Adrenal gland (tissue), 12 donors: ENCODE measurements around the gene MED12L. TPM values are rescaled to one million over a fixed set of nuclear protein-coding genes. Genes with fewer than 3 reads are reported as not detected.

Source experiments
- DNase-seq, 7 donors: peaks; one replicate each; pipeline ENCODE4 v3.0.0-alpha.2; 2019 to 2020
- H3K27ac ChIP-seq, 5 donors: fragments of 200-600 bp; sonication (generic) in 4 of 5; 1 replicate in 3 of 5; 2 replicates in 2 of 5; pipeline versions ENCODE4 v1.5.1 to v1.8.0; 2016 to 2020; ENCODE audit warnings: mild to moderate bottlenecking in 1 of 5
- H3K27me3 ChIP-seq: fragments of 200-600 bp; 2 replicates; pipeline ENCODE4 v1.8.0; 2021
- H3K36me3 ChIP-seq, 2 donors: fragments of 200-600 bp; replicated peaks in 1 of 2; 1 replicate in 1 of 2; 2 replicates in 1 of 2; pipeline versions ENCODE4 v1.5.1 to v1.8.0; 2018 to 2022
- H3K4me1 ChIP-seq, 2 donors: fragments of 200-600 bp; replicated peaks in 1 of 2; 1 replicate in 1 of 2; 2 replicates in 1 of 2; pipeline versions ENCODE4 v1.5.1 to v1.8.0; 2018 to 2021
- H3K4me3 ChIP-seq, 4 donors: fragments of 200-600 bp; sonication (generic) in 3 of 4; one replicate each; pipeline ENCODE4 v1.5.1; 2016 to 2018
- H3K9me3 ChIP-seq, 3 donors: fragments of 200-600 bp; sonication (generic) in 1 of 3; replicated peaks in 1 of 3; 1 replicate in 2 of 3; 2 replicates in 1 of 3; pipeline versions ENCODE4 v1.5.1 to v1.8.0; 2016 to 2021
- CTCF ChIP-seq, 6 experiments: fragments of 450-650 bp in 4 of 6; fragments of 200-600 bp in 2 of 6; sonication (generic) in 1 of 6; IDR thresholded peaks; 1 replicate in 5 of 6; 2 replicates in 1 of 6; pipeline versions ENCODE4 v1.5.1 to v1.8.0; 2016 to 2021; ENCODE audit warnings: antibody characterized with exemption in 6 of 6, mild to moderate bottlenecking in 2 of 6, moderate library complexity in 1 of 6
- POLR2A ChIP-seq, 2 donors: fragments of 450-650 bp; IDR thresholded peaks; one replicate each; pipeline ENCODE4 v1.6.1; 2017; ENCODE audit warnings: antibody characterized with exemption in 2 of 2, mild to moderate bottlenecking in 2 of 2, moderate library complexity in 1 of 2
- WGBS, 4 donors: extraction: QIAGEN DNeasy Blood & Tissue Kit in 2 of 4; methylation state at CpG; one replicate each; pipeline versions ENCODE4 v1.1.5 to v1.1.7; 2013 to 2017; 5-methylcytosine and 5-hydroxymethylcytosine counted together
- intact Hi-C, 2 donors: fragments of 100-400 bp; cut with DNase I; formaldehyde crosslinking; loops; one replicate each; pipeline versions ENCODE4 v1.14.1 to v1.15.0; 2022 to 2023
- polyA plus RNA-seq, 3 donors: library from polyadenylated mRNA; stranded (reverse); fragments of 200-250 nt in 2 of 3; fragments of 350-450 nt in 1 of 3; fragmentation: Illumina TruSeq in 1 of 3; extraction: RNeasy Lipid Tissue Mini Kit (QIAGEN cat#74804) in 1 of 3; gene quantifications; one replicate each; pipeline ENCODE4 v1.2.3, GENCODE V29; 2013 to 2014
- total RNA-seq, 9 donors: library from RNA; depleted of rRNA in 4 of 9; stranded (reverse); fragments of >200 nt in 4 of 9; fragments of 120-200 nt in 1 of 9; fragmentation: NEBNext Ultra II Directional in 1 of 9; extraction: Animal tissue kit (Norgen Biotek cat#: 25700) in 1 of 9; gene quantifications; one replicate each; pipeline versions ENCODE4 v1.1.0 to v1.2.4, GENCODE V29; 2013 to 2023
- donor health status: healthy with polysubstance abuse.
- donor health status: Bipolar disorder and iron deficiency.
- donor health status: DM: yes; HTN: yes; CAD: no.
- donor health status: DM: no; HTN: no; CAD: no.
- donor health status: DM: no; HTN: no; CAD: no.
- donor health status: DM: yes; HTN: yes; CAD: no.

MED12L gene
- total and polyA plus RNA-seq, 12 donors: 0.77 to 25.0 (median 6.3) TPM

GRCh38 chr3:151051533-151051932 is 33.9 kb upstream of the MED12L start:
- no peak for TF ChIP-seq CTCF (IDR thresholded peaks at IDR 0.05)
- no peak for TF ChIP-seq POLR2A (IDR thresholded peaks at IDR 0.05)
- Histone ChIP-seq H3K9me3 (no peaks in the 10 kb centered on the region), H3K4me1 (no peaks in the 10 kb centered on the region), H3K36me3 (no peaks in the 10 kb centered on the region), H3K4me3 (no peak overlapping the region), H3K27ac (no peak overlapping the region), H3K27me3 (no peaks in the 10 kb centered on the region)
- intact Hi-C loops: no loop called here
- DNase-seq: no peak
- 87 to 100% (median 93%) methylated on average over 1 of the region's 1 CpG for WGBS, 4 donors

GRCh38 chr3:151052346-151052745 is 33.1 kb upstream of the MED12L start:
- 82 to 86% (median 85%) methylated on average over 4 of the region's 4 CpGs for WGBS, 4 donors

GRCh38 chr3:151052756-151053155 is 32.7 kb upstream of the MED12L start:
- TF ChIP-seq POLR2A (IDR thresholded peaks at IDR 0.05): no peak
- TF ChIP-seq CTCF (IDR thresholded peaks at IDR 0.05): no peak
- H3K4me3 ChIP-seq: no peak overlapping the region
- WGBS, 4 donors: 67 to 89% (median 86%) methylated on average over 3 of the region's 3 CpGs
- intact Hi-C loops: no loop called here
- no peaks in the 10 kb centered on the region for H3K9me3 ChIP-seq
- H3K36me3 ChIP-seq: no peaks in the 10 kb centered on the region
- H3K27ac ChIP-seq: no peak overlapping the region
- H3K27me3 ChIP-seq: no peaks in the 10 kb centered on the region
- no peak for DNase-seq
- H3K4me1 ChIP-seq: no peaks in the 10 kb centered on the region

More at GRCh38 chr3:151052346-151052745, 33.1 kb upstream of the MED12L start:
- Histone ChIP-seq H3K27ac (no peak overlapping the region), H3K27me3 (no peaks in the 10 kb centered on the region), H3K4me3 (no peak overlapping the region), H3K36me3 (no peaks in the 10 kb centered on the region), H3K9me3 (no peaks in the 10 kb centered on the region), H3K4me1 (no peaks in the 10 kb centered on the region)
- intact Hi-C loops: no loop called here
- TF ChIP-seq CTCF (IDR thresholded peaks at IDR 0.05) (no peak), POLR2A (IDR thresholded peaks at IDR 0.05) (no peak)
- DNase-seq: no peak

DNA sequence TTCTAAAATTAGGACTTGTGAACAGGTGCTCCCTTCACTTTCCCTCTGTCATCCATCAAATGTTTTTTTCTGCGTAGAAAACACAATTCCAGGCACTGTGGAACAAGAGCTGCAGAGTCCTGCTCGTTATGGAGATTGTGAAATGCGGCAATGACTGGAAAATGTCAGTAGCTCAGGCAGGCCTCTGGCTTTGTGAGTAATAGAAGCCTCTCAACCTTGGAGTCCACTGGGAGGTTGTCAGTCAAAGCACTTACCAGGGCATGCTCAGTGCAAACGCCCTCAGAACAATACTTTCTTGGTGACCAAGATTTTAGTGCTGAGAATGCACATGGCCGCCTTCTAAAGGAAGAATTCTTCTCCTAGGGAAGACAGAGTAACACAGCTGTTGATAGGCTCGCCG is 26.7 kb upstream of the MED12L start:
- Histone ChIP-seq H3K9me3 (no peaks in the 10 kb centered on the region), H3K4me1 (no peaks in the 10 kb centered on the region), H3K27ac (no peak overlapping the region), H3K4me3 (no peak overlapping the region), H3K27me3 (no peaks in the 10 kb centered on the region), H3K36me3 (no peaks in the 10 kb centered on the region)
- WGBS, 4 donors: 59 to 65% (median 60%) methylated on average over 6 to 7 of the region's 7 CpGs
- peak; percentile 27 to 71 (median 54) for DNase-seq
- TF ChIP-seq POLR2A (IDR thresholded peaks at IDR 0.05) (no peak), CTCF (IDR thresholded peaks at IDR 0.05) (no peak)
- intact Hi-C loops: no loop called here
